Neural cell (in vitro differentiated cells): Measurements from ENCODE around the gene TANGO6. TPM values are rescaled to one million over a fixed set of nuclear protein-coding genes. Genes with fewer than 3 reads are reported as not detected.

Source experiments
- H2AFZ ChIP-seq: fragments of 200-600, 300-800 bp; sonication (generic), shearing (Covaris generic); 2 replicates; pipeline ENCODE4 v1.6.0; 2014; ENCODE audit warnings: low read depth, mild to moderate bottlenecking, antibody characterized with exemption, low read length, moderate library complexity
- H3F3A ChIP-seq: fragments of 200-600 bp; shearing (Covaris generic); 2 replicates; pipeline ENCODE4 v1.6.1; 2016; ENCODE audit warnings: mild to moderate bottlenecking, moderate library complexity, mixed read lengths, antibody characterized with exemption, low read length; ENCODE audit not compliant: insufficient read depth, poor library complexity, severe bottlenecking
- H3K27ac ChIP-seq: fragments of 200-600, 300-800 bp; sonication (generic), shearing (Covaris generic); 2 replicates; pipeline ENCODE4 v1.5.1; 2014; ENCODE audit warnings: mild to moderate bottlenecking, low read length, moderate library complexity
- H3K27me3 ChIP-seq: fragments of 300-800, 200-600 bp; sonication (generic), shearing (Covaris generic); 2 replicates; pipeline ENCODE4 v1.6.0; 2014; ENCODE audit warnings: mild to moderate bottlenecking, low read depth, low read length, moderate library complexity; ENCODE audit not compliant: insufficient read depth
- H3K36me3 ChIP-seq: fragments of 300-800, 200-600 bp; sonication (generic), shearing (Covaris generic); 2 replicates; pipeline ENCODE4 v1.5.1; 2014; ENCODE audit warnings: mild to moderate bottlenecking, antibody characterized with exemption, low read length, moderate library complexity; ENCODE audit not compliant: insufficient read depth
- H3K4me2 ChIP-seq: fragments of 300-800, 200-600 bp; sonication (generic), shearing (Covaris generic); 2 replicates; pipeline ENCODE4 v1.6.0; 2014; ENCODE audit warnings: mild to moderate bottlenecking, low read length
- H3K4me3 ChIP-seq: fragments of 300-800, 200-600 bp; sonication (generic), shearing (Covaris generic); 2 replicates; pipeline ENCODE4 v1.5.1; 2014; ENCODE audit warnings: mild to moderate bottlenecking, low read length, moderate library complexity
- H3K79me2 ChIP-seq: fragments of 200-600 bp; shearing (Covaris generic); replicated peaks from 2 replicates; pipeline ENCODE4 v1.6.0; 2014; ENCODE audit warnings: mild to moderate bottlenecking, low read length, moderate library complexity; ENCODE audit not compliant: insufficient read depth
- H3K9ac ChIP-seq: fragments of 300-800, 200-600 bp; sonication (generic), shearing (Covaris generic); 2 replicates; pipeline ENCODE4 v1.6.1; 2016; ENCODE audit warnings: mild to moderate bottlenecking, low read length, mixed read lengths
- H3K9me2 ChIP-seq: fragments of 200-600 bp; shearing (Covaris generic); 2 replicates; pipeline ENCODE4 v1.6.1; 2016; ENCODE audit warnings: mild to moderate bottlenecking, low read length, mixed read lengths; ENCODE audit not compliant: insufficient read depth
- H3K9me3 ChIP-seq: fragments of 200-600, 300-800 bp; sonication (generic), shearing (Covaris generic); 2 replicates; pipeline ENCODE4 v1.6.1; 2016; ENCODE audit warnings: mild to moderate bottlenecking, mixed run types, low read length, moderate library complexity, mixed read lengths
- H4K20me1 ChIP-seq: fragments of 200-600 bp; shearing (Covaris generic); 2 replicates; pipeline ENCODE4 v1.6.1; 2016; ENCODE audit warnings: mild to moderate bottlenecking, mixed run types; ENCODE audit not compliant: insufficient read depth
- CTCF ChIP-seq: fragments of 450-650 bp; IDR thresholded peaks from 2 replicates; pipeline ENCODE4 v1.5.1; 2014; ENCODE audit warnings: antibody characterized with exemption, mild to moderate bottlenecking, moderate library complexity; ENCODE audit not compliant: poor library complexity, severe bottlenecking
- EP300 ChIP-seq: fragments of 450-650 bp; conservative IDR thresholded peaks from 2 replicates; pipeline ENCODE4 v1.6.1; 2014; ENCODE audit warnings: antibody characterized with exemption, mild to moderate bottlenecking, moderate library complexity; ENCODE audit not compliant: poor library complexity, severe bottlenecking
- EZH2 ChIP-seq: fragments of 200-600, 300-800 bp; shearing (Covaris generic), sonication (generic); IDR thresholded peaks from 2 replicates; pipeline ENCODE4 v1.6.1; 2014; ENCODE audit warnings: antibody characterized with exemption, low read length, borderline replicate concordance, mild to moderate bottlenecking; ENCODE audit not compliant: insufficient read depth, poor library complexity, severe bottlenecking
- MXI1 ChIP-seq: fragments of 450-650 bp; conservative IDR thresholded peaks from 2 replicates; pipeline ENCODE4 v1.6.1; 2014; ENCODE audit warnings: antibody characterized with exemption, mild to moderate bottlenecking; ENCODE audit not compliant: poor library complexity, severe bottlenecking
- POLR2AphosphoS5 ChIP-seq: IDR thresholded peaks from 2 replicates; pipeline ENCODE4 v1.6.1; 2012
- RAD21 ChIP-seq: fragments of 450-650 bp; conservative IDR thresholded peaks from 2 replicates; pipeline ENCODE4 v1.6.1; 2014; ENCODE audit warnings: antibody characterized with exemption, mild to moderate bottlenecking, moderate library complexity
- REST ChIP-seq: IDR thresholded peaks from 2 replicates; pipeline ENCODE4 v1.6.1; 2012; ENCODE audit warnings: borderline replicate concordance
- SMC3 ChIP-seq: fragments of 450-650 bp; conservative IDR thresholded peaks from 2 replicates; pipeline ENCODE4 v1.6.1; 2014; ENCODE audit warnings: antibody characterized with exemption, mild to moderate bottlenecking, moderate library complexity; ENCODE audit not compliant: poor library complexity
- TAF1 ChIP-seq: IDR thresholded peaks from 2 replicates; pipeline ENCODE4 v1.6.1; 2012; ENCODE audit warnings: low read depth
- polyA plus RNA-seq: library from polyadenylated mRNA; depleted of rRNA; stranded (reverse); fragments of >200 nt; gene quantifications from 2 replicates; pipeline ENCODE4 v1.2.3, GENCODE V29; 2014

Gene TANGO6
- polyA plus RNA-seq, 1 donor from 2014 or later: 9.5 TPM

GRCh38 chr16:69014811-69015210 lies 171.5 kb downstream of the TANGO6 start:
- Histone ChIP-seq H3K9me2 (no peaks in the 10 kb centered on the region), H3K27ac (no peak overlapping the region), H4K20me1 (no peaks in the 10 kb centered on the region), H3K4me2 (no peak overlapping the region), H3K9me3 (no peaks in the 10 kb centered on the region), H3K79me2 (no peaks in the 10 kb centered on the region), H3K27me3 (no peaks in the 10 kb centered on the region), H3F3A (no peaks in the 10 kb centered on the region), H2AFZ (no peak overlapping the region), H3K4me3 (no peak overlapping the region), H3K9ac (no peak overlapping the region), H3K36me3 (no peaks in the 10 kb centered on the region)
- TF ChIP-seq TAF1 (no peak), SMC3 (no peak), EZH2 (no peak), REST (no peak), POLR2AphosphoS5 (no peak)

- no peaks in the 10 kb centered on the region for H3K9me3 ChIP-seq
- H3K79me2 ChIP-seq: no peaks in the 10 kb centered on the region
- H3K36me3 ChIP-seq: no peaks in the 10 kb centered on the region
- H3F3A ChIP-seq: no peaks in the 10 kb centered on the region
- no peak overlapping the region for H3K4me2 ChIP-seq
- H4K20me1 ChIP-seq: no peaks in the 10 kb centered on the region
- TF ChIP-seq EP300 (no peak), MXI1 (no peak), REST (no peak), TAF1 (no peak), POLR2AphosphoS5 (no peak), EZH2 (no peak), CTCF (no peak), SMC3 (no peak), RAD21 (no peak)
- H3K4me3 ChIP-seq: no peak overlapping the region
- H3K9ac ChIP-seq: no peak overlapping the region
- H3K9me2 ChIP-seq: no peaks in the 10 kb centered on the region
- H2AFZ ChIP-seq: no peak overlapping the region
- H3K27ac ChIP-seq: no peak overlapping the region
- H3K27me3 ChIP-seq: no peaks in the 10 kb centered on the region
These were observed 173.9 kb downstream of the TANGO6 start for GRCh38 chr16:69017036-69017783.
